Stimulated activated CD8-positive, alpha-beta memory T cell treated with anti-CD3 and anti-CD28 coated beads, Interleukin-7, amount 100 ng/mL, for 1 hour (primary cell): ENCODE data around the gene TANGO2.

Experiments used
- DNase-seq, 2 donors: peaks; one replicate each; pipeline ENCODE4 v3.0.0-alpha.2; 2020; ENCODE audit warnings: low read depth in 2 of 2

The TANGO2 gene

GRCh38 chr22:20105456-20106204, 84.7 kb downstream of the TANGO2 start:
- no peak for DNase-seq

- DNase-seq, result no peak
Measured at GRCh38 chr22:20106205-20106848, 85.4 kb downstream of the TANGO2 start.

- no peak for DNase-seq
Measured at GRCh38 chr22:20106849-20107237, 85.9 kb downstream of the TANGO2 start.

GRCh38 chr22:20107471-20107901, 86.6 kb downstream of the TANGO2 start:
- no peak for DNase-seq

GRCh38 chr22:20107951-20108756, 87.2 kb downstream of the TANGO2 start:
- DNase-seq, result no peak

- DNase-seq, result no peak
Measured at GRCh38 chr22:20108757-20109230, 87.9 kb downstream of the TANGO2 start.

GRCh38 chr22:20109411-20110358, 88.8 kb downstream of the TANGO2 start:
- no peak for DNase-seq

GRCh38 chr22:20110359-20110985, 89.6 kb downstream of the TANGO2 start:
- no peak for DNase-seq

GRCh38 chr22:20111045-20111688, 90.3 kb downstream of the TANGO2 start:
- DNase-seq, result no peak

GRCh38 chr22:20111689-20112622, 91.0 kb downstream of the TANGO2 start:
- DNase-seq, result no peak

- no peak for DNase-seq
Measured at GRCh38 chr22:20112623-20113511, 92.0 kb downstream of the TANGO2 start.

- no peak for DNase-seq
Measured at GRCh38 chr22:20113551-20114310, 92.8 kb downstream of the TANGO2 start.

GRCh38 chr22:20114506-20115475, 93.9 kb downstream of the TANGO2 start:
- no peak for DNase-seq

- no peak for DNase-seq
Measured at GRCh38 chr22:20115691-20116375, 94.9 kb downstream of the TANGO2 start, which contains the start of gene RANBP1. Gene RANBP1 (plus strand): TSS chr22:20116104. CDS start chr22:20116185, 81 bp downstream.

- no peak for DNase-seq
Measured at GRCh38 chr22:20116376-20116950, 95.6 kb downstream of the TANGO2 start.
